Measurements from ENCODE around the gene EFHD2. TPM values are rescaled to one million over a fixed set of nuclear protein-coding genes. Genes with fewer than 3 reads are reported as not detected.

EFHD2 gene, protein sequence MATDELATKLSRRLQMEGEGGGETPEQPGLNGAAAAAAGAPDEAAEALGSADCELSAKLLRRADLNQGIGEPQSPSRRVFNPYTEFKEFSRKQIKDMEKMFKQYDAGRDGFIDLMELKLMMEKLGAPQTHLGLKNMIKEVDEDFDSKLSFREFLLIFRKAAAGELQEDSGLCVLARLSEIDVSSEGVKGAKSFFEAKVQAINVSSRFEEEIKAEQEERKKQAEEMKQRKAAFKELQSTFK
- total RNA-seq (14.1 and 14.9 TPM in 2 replicates), polyA plus RNA-seq (23.5 and 33.7 TPM in 2 replicates), polyA minus RNA-seq (ENCODE audit: low replicate concordance) (11.6 and 16.3 TPM in 2 replicates)
- polyA plus RNA-seq (2012) = 34.1 and 51.5 TPM in 2 replicates

DNA sequence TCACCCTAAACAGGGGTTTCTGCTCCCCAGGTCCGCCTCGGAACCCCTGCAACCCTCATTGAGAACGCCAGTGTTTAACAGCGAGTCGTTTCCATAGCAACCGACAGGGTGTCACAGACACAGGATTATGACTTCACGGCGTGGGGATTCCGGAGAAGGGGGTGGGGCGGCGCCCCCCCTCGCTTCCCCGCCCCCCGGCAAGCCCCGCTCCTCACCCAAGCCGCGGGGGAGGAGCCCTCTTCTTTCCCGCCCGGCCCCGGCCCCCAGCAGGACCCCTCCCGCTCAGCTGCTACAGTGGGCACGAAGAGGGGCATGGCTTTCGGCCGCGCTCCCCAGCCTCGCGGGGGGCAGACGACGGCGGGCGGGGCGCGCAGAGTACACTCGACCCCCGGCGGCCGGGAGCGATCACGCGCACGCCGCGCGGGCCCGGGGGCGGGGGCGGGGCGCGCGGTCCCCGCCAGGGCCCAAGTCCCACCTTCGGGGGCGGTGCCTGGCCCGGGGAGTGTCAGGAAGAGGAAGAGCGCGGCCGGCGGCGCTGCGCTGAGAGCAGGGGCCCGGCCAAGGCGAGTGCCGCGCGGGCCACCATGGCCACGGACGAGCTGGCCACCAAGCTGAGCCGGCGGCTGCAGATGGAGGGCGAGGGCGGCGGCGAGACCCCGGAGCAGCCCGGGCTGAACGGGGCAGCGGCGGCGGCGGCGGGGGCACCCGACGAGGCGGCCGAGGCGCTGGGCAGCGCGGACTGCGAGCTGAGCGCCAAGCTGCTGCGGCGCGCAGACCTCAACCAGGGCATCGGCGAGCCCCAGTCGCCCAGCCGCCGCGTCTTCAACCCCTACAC is at the start of gene EFHD2:
TSS of gene EFHD2 (plus strand) at position 501 of the 835 bp plus-strand sequence. CDS start at position 585, 84 bp downstream.
- Histone ChIP-seq H3K79me2 (ENCODE audit: control insufficient read depth, insufficient read depth, low read length) (peaks cover 41% of the 10 kb centered on the region), H3K4me3 (replicated peaks in 1 of 4; ENCODE audit: control extremely low read depth in 1 of 4, insufficient read depth in 1 of 4, low read depth in 3 of 4, low read length in 4 of 4) (peak within 1 kb of the TSS; percentile 61 to 84 (median 72)), H3K27ac (ENCODE audit: insufficient read depth, low read length) (peak within 1 kb of the TSS; percentile 69), H3K27me3 (ENCODE audit: control insufficient read depth, insufficient read depth, low read length) (no peaks in the 10 kb centered on the region), H3K9me3 (ENCODE audit: control insufficient read depth, insufficient read depth, low read depth, low read length) (no peaks in the 10 kb centered on the region), H4K20me1 (ENCODE audit: control insufficient read depth, extremely low read depth, insufficient read depth, low read length) (no peaks in the 10 kb centered on the region), H3K36me3 (ENCODE audit: control insufficient read depth, insufficient read depth, low read length) (no peaks in the 10 kb centered on the region), H3K9ac (ENCODE audit: insufficient read depth, low read length) (peak within 1 kb of the TSS; percentile 85), H2AFZ (ENCODE audit: low read length) (peak within 1 kb of the TSS; percentile 12), H3K4me2 (ENCODE audit: extremely low read depth, insufficient read depth, low read length) (peak within 1 kb of the TSS; percentile 90), H3K4me1 (ENCODE audit: control insufficient read depth, extremely low read depth, insufficient read depth, low read length) (peaks cover 17% of the 10 kb centered on the region)
- TF ChIP-seq CTCF (conservative IDR thresholded peaks at IDR 0.05 in 1 of 2, IDR thresholded peaks at IDR 0.05 in 1 of 2; ENCODE audit: low read depth in 1 of 2, low read length in 2 of 2) (no peak), EZH2 (IDR thresholded peaks at IDR 0.05; ENCODE audit: low read length, missing control alignments) (no peak)
- peak; percentile 66 to 71 for DNase-seq (ENCODE audit: low read depth in 2 of 2)

GRCh38 chr1:15360700-15361099 is 49.0 kb upstream of the EFHD2 start:
- Histone ChIP-seq H3K27ac (ENCODE audit: insufficient read depth, low read length) (no peak overlapping the region), H4K20me1 (ENCODE audit: control insufficient read depth, extremely low read depth, insufficient read depth, low read length) (no peaks in the 10 kb centered on the region), H3K27me3 (ENCODE audit: control insufficient read depth, insufficient read depth, low read length) (no peaks in the 10 kb centered on the region), H3K79me2 (ENCODE audit: control insufficient read depth, insufficient read depth, low read length) (no peaks in the 10 kb centered on the region), H3K4me2 (ENCODE audit: extremely low read depth, insufficient read depth, low read length) (no peak overlapping the region), H2AFZ (ENCODE audit: low read length) (no peak overlapping the region), H3K9ac (ENCODE audit: insufficient read depth, low read length) (no peak overlapping the region), H3K4me3 (replicated peaks in 1 of 4; ENCODE audit: control extremely low read depth in 1 of 4, insufficient read depth in 1 of 4, low read depth in 3 of 4, low read length in 4 of 4) (no peak overlapping the region), H3K9me3 (ENCODE audit: control insufficient read depth, insufficient read depth, low read depth, low read length) (no peaks in the 10 kb centered on the region), H3K36me3 (ENCODE audit: control insufficient read depth, insufficient read depth, low read length) (no peaks in the 10 kb centered on the region), H3K4me1 (ENCODE audit: control insufficient read depth, extremely low read depth, insufficient read depth, low read length) (peaks cover 5% of the 10 kb centered on the region)
- TF ChIP-seq CTCF (conservative IDR thresholded peaks at IDR 0.05 in 1 of 2, IDR thresholded peaks at IDR 0.05 in 1 of 2; ENCODE audit: low read depth in 1 of 2, low read length in 2 of 2) (no peak), EZH2 (IDR thresholded peaks at IDR 0.05; ENCODE audit: low read length, missing control alignments) (no peak)
- no peak for DNase-seq (ENCODE audit: low read depth in 2 of 2)

- Histone ChIP-seq H3K4me3 (replicated peaks in 1 of 4; ENCODE audit: control extremely low read depth in 1 of 4, insufficient read depth in 1 of 4, low read depth in 3 of 4, low read length in 4 of 4) (no peak overlapping the region), H3K9ac (ENCODE audit: insufficient read depth, low read length) (no peak overlapping the region), H2AFZ (ENCODE audit: low read length) (no peak overlapping the region), H3K79me2 (ENCODE audit: control insufficient read depth, insufficient read depth, low read length) (no peaks in the 10 kb centered on the region), H4K20me1 (ENCODE audit: control insufficient read depth, extremely low read depth, insufficient read depth, low read length) (no peaks in the 10 kb centered on the region), H3K27ac (ENCODE audit: insufficient read depth, low read length) (no peak overlapping the region), H3K36me3 (ENCODE audit: control insufficient read depth, insufficient read depth, low read length) (no peaks in the 10 kb centered on the region), H3K9me3 (ENCODE audit: control insufficient read depth, insufficient read depth, low read depth, low read length) (no peaks in the 10 kb centered on the region), H3K4me1 (ENCODE audit: control insufficient read depth, extremely low read depth, insufficient read depth, low read length) (no peaks in the 10 kb centered on the region), H3K4me2 (ENCODE audit: extremely low read depth, insufficient read depth, low read length) (no peak overlapping the region), H3K27me3 (ENCODE audit: control insufficient read depth, insufficient read depth, low read length) (no peaks in the 10 kb centered on the region)
- no peak for TF ChIP-seq CTCF (conservative IDR thresholded peaks at IDR 0.05 in 1 of 2, IDR thresholded peaks at IDR 0.05 in 1 of 2; ENCODE audit: low read depth in 1 of 2, low read length in 2 of 2)
- TF ChIP-seq EZH2 (IDR thresholded peaks at IDR 0.05; ENCODE audit: low read length, missing control alignments) = no peak
- no peak for DNase-seq (ENCODE audit: low read depth in 2 of 2)
Measured at GRCh38 chr1:15362096-15362736, 47.5 kb upstream of the EFHD2 start.

Measured in fibroblast of lung (primary cell).